H9 (cell line): ENCODE data around the gene HSD11B1. TPM values are rescaled to one million over a fixed set of nuclear protein-coding genes. Genes with fewer than 3 reads are reported as not detected.
A peak's percentile ranks its signal among the peaks of the same experiment; 100 is the strongest.

Experiments used
- DNase-seq: peaks from one replicate; pipeline ENCODE4 v3.0.0-alpha.2; 2017
- H2AFZ ChIP-seq: one replicate; pipeline ENCODE4 v1.6.1; 2013; ENCODE audit warnings: mild to moderate bottlenecking, low read length, control low read depth, moderate library complexity
- H2AK5ac ChIP-seq: 2 replicates; pipeline ENCODE4 v1.6.1; 2013; ENCODE audit warnings: low read length, control low read depth, mixed read lengths; ENCODE audit not compliant: insufficient read length
- H2BK120ac ChIP-seq: one replicate; pipeline ENCODE4 v1.6.1; 2013; ENCODE audit warnings: low read depth, mild to moderate bottlenecking, low read length, control low read depth, inconsistent platforms; ENCODE audit not compliant: poor library complexity, severe bottlenecking
- H2BK12ac ChIP-seq: 2 replicates; pipeline ENCODE4 v1.6.1; 2013; ENCODE audit warnings: low read length, control low read depth, mixed read lengths, low read depth; ENCODE audit not compliant: insufficient read length
- H2BK15ac ChIP-seq: 2 replicates; pipeline ENCODE4 v1.6.1; 2013; ENCODE audit warnings: low read depth, low read length, control low read depth
- H2BK20ac ChIP-seq: one replicate; pipeline ENCODE4 v1.6.1; 2013; ENCODE audit warnings: low read depth, mild to moderate bottlenecking, low read length, control low read depth, inconsistent platforms; ENCODE audit not compliant: poor library complexity, severe bottlenecking
- H2BK5ac ChIP-seq: 2 replicates; pipeline ENCODE4 v1.6.1; 2013; ENCODE audit warnings: low read length, control low read depth, mixed read lengths; ENCODE audit not compliant: insufficient read length
- H3K14ac ChIP-seq: 2 replicates; pipeline ENCODE4 v1.6.1; 2013; ENCODE audit warnings: low read length, control low read depth; ENCODE audit not compliant: insufficient read depth
- H3K18ac ChIP-seq: 2 replicates; pipeline ENCODE4 v1.6.1; 2013; ENCODE audit warnings: low read depth, mild to moderate bottlenecking, mixed read lengths, low read length, control low read depth; ENCODE audit not compliant: insufficient read length
- H3K23ac ChIP-seq: 2 replicates; pipeline ENCODE4 v1.6.1; 2013; ENCODE audit warnings: low read length, control low read depth, mixed read lengths, low read depth; ENCODE audit not compliant: insufficient read length
- H3K23me2 ChIP-seq: 2 replicates; pipeline ENCODE4 v1.6.1; 2013; ENCODE audit warnings: low read depth, mild to moderate bottlenecking, mixed read lengths, low read length, control low read depth; ENCODE audit not compliant: insufficient read length, poor library complexity, severe bottlenecking
- H3K27ac ChIP-seq: 2 replicates; pipeline ENCODE4 v1.5.1; 2013; ENCODE audit warnings: low read length, control low read depth, mixed read lengths, low read depth; ENCODE audit not compliant: insufficient read length
- H3K27me3 ChIP-seq: 2 replicates; pipeline ENCODE4 v1.6.1; 2013; ENCODE audit warnings: low read length, control low read depth, inconsistent platforms; ENCODE audit not compliant: insufficient read depth
- H3K4ac ChIP-seq: 2 replicates; pipeline ENCODE4 v1.6.1; 2013; ENCODE audit warnings: low read depth, mild to moderate bottlenecking, control low read depth, inconsistent platforms, low read length, moderate library complexity
- H3K4me1 ChIP-seq: 2 replicates; pipeline ENCODE4 v1.6.1; 2013; ENCODE audit warnings: low read length, control low read depth, inconsistent platforms; ENCODE audit not compliant: insufficient read depth
- H3K4me2 ChIP-seq: 2 replicates; pipeline ENCODE4 v1.6.1; 2013; ENCODE audit warnings: low read length, control low read depth, mixed read lengths; ENCODE audit not compliant: insufficient read length, insufficient read depth
- H3K56ac ChIP-seq: 2 replicates; pipeline ENCODE4 v1.6.1; 2013; ENCODE audit warnings: low read depth, mild to moderate bottlenecking, mixed read lengths, low read length, control low read depth; ENCODE audit not compliant: insufficient read length
- H3K79me1 ChIP-seq: 2 replicates; pipeline ENCODE4 v1.6.1; 2013; ENCODE audit warnings: low read depth, mild to moderate bottlenecking, moderate library complexity, low read length, control low read depth, inconsistent platforms; ENCODE audit not compliant: insufficient read depth, poor library complexity, severe bottlenecking
- H3K79me2 ChIP-seq: 2 replicates; pipeline ENCODE4 v1.6.1; 2013; ENCODE audit warnings: low read length, control low read depth, inconsistent platforms; ENCODE audit not compliant: insufficient read depth
- H3K9ac ChIP-seq: 2 replicates; pipeline ENCODE4 v1.6.1; 2013; ENCODE audit warnings: low read length, control low read depth, mixed read lengths; ENCODE audit not compliant: insufficient read length; ENCODE audit errors: extremely low read depth
- H3K9me3 ChIP-seq: one replicate; pipeline ENCODE4 v1.6.1; 2013; ENCODE audit warnings: low read depth, low read length, inconsistent platforms; ENCODE audit not compliant: control insufficient read depth
- H3T11ph ChIP-seq: one replicate; pipeline ENCODE4 v1.6.1; 2013; ENCODE audit warnings: mild to moderate bottlenecking, low read length, control low read depth, inconsistent platforms
- H4K20me1 ChIP-seq: one replicate; pipeline ENCODE4 v1.6.1; 2013; ENCODE audit not compliant: control insufficient read depth, insufficient read length, insufficient read depth
- H4K5ac ChIP-seq: 2 replicates; pipeline ENCODE4 v1.6.1; 2013; ENCODE audit warnings: low read depth, mild to moderate bottlenecking, mixed read lengths, low read length, control low read depth; ENCODE audit not compliant: insufficient read length
- H4K8ac ChIP-seq: replicated peaks from 2 replicates; pipeline ENCODE4 v1.6.1; 2013; ENCODE audit warnings: low read length, control low read depth, mixed read lengths, low read depth; ENCODE audit not compliant: insufficient read length
- H4K91ac ChIP-seq: 2 replicates; pipeline ENCODE4 v1.6.1; 2013; ENCODE audit warnings: low read depth, mild to moderate bottlenecking, moderate library complexity, mixed read lengths, low read length, control low read depth; ENCODE audit not compliant: insufficient read length
- H3K27ac Mint-ChIP-seq, 3 experiments: 2 replicates in 2 of 3; 3 replicates in 1 of 3; pipeline ENCODE4 v1.8.0; 2020 to 2021; ENCODE audit warnings: mixed read lengths in 3 of 3, mild to moderate bottlenecking in 1 of 3, moderate library complexity in 1 of 3
- H3K27me3 Mint-ChIP-seq: 2 replicates; pipeline ENCODE4 v1.8.0; 2021; ENCODE audit warnings: low read depth, mild to moderate bottlenecking, moderate library complexity, mixed read lengths
- H3K36me3 Mint-ChIP-seq, 3 experiments: 2 replicates in 2 of 3; 3 replicates in 1 of 3; pipeline ENCODE4 v1.8.0; 2020 to 2021; ENCODE audit warnings: low read depth in 3 of 3, mixed read lengths in 3 of 3; ENCODE audit not compliant: insufficient read depth in 1 of 3
- H3K4me1 Mint-ChIP-seq, 2 experiments: 2 replicates each; pipeline ENCODE4 v1.8.0; 2020; ENCODE audit warnings: mixed read lengths in 2 of 2
- H3K4me3 Mint-ChIP-seq, 2 experiments: 2 replicates in 1 of 2; 3 replicates in 1 of 2; pipeline ENCODE4 v1.8.0; 2020 to 2021; ENCODE audit warnings: mild to moderate bottlenecking in 2 of 2, mixed read lengths in 2 of 2, moderate library complexity in 1 of 2
- H3K9me3 Mint-ChIP-seq, 2 experiments: 2 replicates in 1 of 2; 3 replicates in 1 of 2; pipeline ENCODE4 v1.8.0; 2020; ENCODE audit warnings: mild to moderate bottlenecking in 2 of 2, mixed read lengths in 2 of 2, moderate library complexity in 1 of 2
- WGBS: extraction: QIAGEN DNeasy Blood & Tissue Kit; methylation state at CpG from one replicate; pipeline ENCODE4 v1.1.7; 2013; ENCODE audit warnings: missing lambda C conversion rate, low lambda C conversion rate, mixed read lengths; ENCODE audit not compliant: insufficient read length; ENCODE audit errors: extremely low coverage; 5-methylcytosine and 5-hydroxymethylcytosine counted together
- total RNA-seq: library from RNA; stranded (reverse); gene quantifications from 2 replicates; pipeline ENCODE4 v1.2.1, GENCODE V29; 2021
- TF ChIP-seq, protein P1 (sequence below): fragments of 200-600 bp; sonication (generic); conservative IDR thresholded peaks from 3 replicates; pipeline ENCODE4 v1.8.0; 2021; ENCODE audit warnings: antibody characterized with exemption, mild to moderate bottlenecking

The HSD11B1 gene
- total RNA-seq, 1 experiment from 2014 or later = not detected

DNA sequence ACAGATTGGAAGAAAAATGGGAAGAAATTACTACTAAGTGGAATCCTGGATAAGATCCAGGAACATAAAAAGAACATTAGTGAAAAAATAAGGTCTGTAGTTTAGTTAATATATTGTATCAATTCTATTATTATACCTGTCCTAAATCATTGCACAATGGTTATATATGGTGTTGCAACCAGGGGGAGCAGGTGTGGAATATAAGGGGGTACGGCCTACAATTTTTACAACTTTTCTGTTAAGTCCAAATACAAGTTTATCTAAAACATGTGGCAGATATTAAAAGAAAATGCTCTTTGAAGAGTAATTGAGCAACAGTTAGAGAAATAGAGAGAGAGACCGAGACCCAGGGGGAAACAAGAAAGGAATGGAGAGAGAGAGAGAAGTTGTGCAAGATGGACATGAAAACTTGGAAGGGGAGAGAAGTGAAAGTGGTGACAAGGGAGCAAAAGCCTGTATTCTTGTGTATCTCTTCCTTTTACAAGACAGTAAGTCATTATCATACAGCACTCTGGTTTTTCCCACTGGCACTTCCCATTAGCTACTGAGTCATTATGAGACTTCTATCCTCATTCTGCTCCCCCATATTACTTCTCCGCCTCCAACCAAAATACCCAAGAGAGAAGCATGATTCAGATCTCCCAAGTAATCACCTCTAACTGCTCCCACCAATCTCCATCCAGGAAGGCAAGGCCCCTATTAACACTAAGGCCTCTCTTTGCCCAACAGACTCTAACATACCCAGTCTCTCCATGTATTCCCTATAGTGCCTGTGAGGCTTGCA lies 29.0 kb downstream of the HSD11B1 start:
- Histone ChIP-seq H3K9me3 (no peaks in the 10 kb centered on the region), H4K20me1 (no peaks in the 10 kb centered on the region), H3K9ac (no peak overlapping the region), H3K23ac (no peak overlapping the region), H4K91ac (no peak overlapping the region), H3K27ac (no peak overlapping the region), H2BK12ac (no peak overlapping the region), H3K27me3 (no peaks in the 10 kb centered on the region), H3K18ac (no peak overlapping the region), H3K4ac (no peak overlapping the region), H3K14ac (no peak overlapping the region), H3K4me1 (no peaks in the 10 kb centered on the region), H3K23me2 (no peaks in the 10 kb centered on the region), H3T11ph (no peak overlapping the region), H2BK120ac (no peak overlapping the region), H4K5ac (no peak overlapping the region), H3K79me2 (no peaks in the 10 kb centered on the region), H2AFZ (no peak overlapping the region), H2BK15ac (no peak overlapping the region), H2BK5ac (no peak overlapping the region), H3K56ac (no peak overlapping the region), H2BK20ac (no peak overlapping the region), H3K4me2 (no peak overlapping the region), H4K8ac (no peak overlapping the region), H2AK5ac (no peak overlapping the region), H3K79me1 (no peaks in the 10 kb centered on the region)
- no peaks in the 10 kb centered on the region for H3K36me3 Mint-ChIP-seq
- H3K27ac Mint-ChIP-seq = peak overlapping the region in 1 of 3 experiments; percentile 12; a peak in 1 of 7 replicates
- TF ChIP-seq, protein P1, sequence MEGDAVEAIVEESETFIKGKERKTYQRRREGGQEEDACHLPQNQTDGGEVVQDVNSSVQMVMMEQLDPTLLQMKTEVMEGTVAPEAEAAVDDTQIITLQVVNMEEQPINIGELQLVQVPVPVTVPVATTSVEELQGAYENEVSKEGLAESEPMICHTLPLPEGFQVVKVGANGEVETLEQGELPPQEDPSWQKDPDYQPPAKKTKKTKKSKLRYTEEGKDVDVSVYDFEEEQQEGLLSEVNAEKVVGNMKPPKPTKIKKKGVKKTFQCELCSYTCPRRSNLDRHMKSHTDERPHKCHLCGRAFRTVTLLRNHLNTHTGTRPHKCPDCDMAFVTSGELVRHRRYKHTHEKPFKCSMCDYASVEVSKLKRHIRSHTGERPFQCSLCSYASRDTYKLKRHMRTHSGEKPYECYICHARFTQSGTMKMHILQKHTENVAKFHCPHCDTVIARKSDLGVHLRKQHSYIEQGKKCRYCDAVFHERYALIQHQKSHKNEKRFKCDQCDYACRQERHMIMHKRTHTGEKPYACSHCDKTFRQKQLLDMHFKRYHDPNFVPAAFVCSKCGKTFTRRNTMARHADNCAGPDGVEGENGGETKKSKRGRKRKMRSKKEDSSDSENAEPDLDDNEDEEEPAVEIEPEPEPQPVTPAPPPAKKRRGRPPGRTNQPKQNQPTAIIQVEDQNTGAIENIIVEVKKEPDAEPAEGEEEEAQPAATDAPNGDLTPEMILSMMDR = no peak
- H3K9me3 Mint-ChIP-seq = no peaks in the 10 kb centered on the region
- no CpG with 5 or more reads among the region's 3 CpGs for WGBS
- no peaks in the 10 kb centered on the region for H3K4me1 Mint-ChIP-seq
- no peak overlapping the region for H3K4me3 Mint-ChIP-seq
- no peak for DNase-seq
- peaks cover 34% of the 10 kb centered on the region for H3K27me3 Mint-ChIP-seq
